Measurements from ENCODE around the gene TMEM52.
"Not testable (repeated sequence)": the region's sequence is repeated elsewhere in the genome, so short reads cannot be mapped to it uniquely, and the experiment has no call there.

Gene TMEM52

GRCh38 chr1:1890506-1891348 lies 28.4 kb downstream of the TMEM52 start, which contains the start of gene GNB1:
TSS of gene GNB1 (minus strand) at chr1:1891087. CDS start at chr1:1825453, 65,634 bp downstream.
- TF ChIP-seq ZFX (IDR thresholded peaks at IDR 0.05; ENCODE audit: borderline replicate concordance) (no peak), CTCF (IDR thresholded peaks at IDR 0.05) (no peak)
- peak within 1 kb of the TSS; percentile 76 for H3K27ac ChIP-seq

- TF ChIP-seq ZFX (IDR thresholded peaks at IDR 0.05; ENCODE audit: borderline replicate concordance), result no peak
- no peak for TF ChIP-seq CTCF (IDR thresholded peaks at IDR 0.05)
- H3K27ac ChIP-seq, result peak overlapping the region; percentile 76
Measured at GRCh38 chr1:1889847-1890505, 29.1 kb downstream of the TMEM52 start.

DNA sequence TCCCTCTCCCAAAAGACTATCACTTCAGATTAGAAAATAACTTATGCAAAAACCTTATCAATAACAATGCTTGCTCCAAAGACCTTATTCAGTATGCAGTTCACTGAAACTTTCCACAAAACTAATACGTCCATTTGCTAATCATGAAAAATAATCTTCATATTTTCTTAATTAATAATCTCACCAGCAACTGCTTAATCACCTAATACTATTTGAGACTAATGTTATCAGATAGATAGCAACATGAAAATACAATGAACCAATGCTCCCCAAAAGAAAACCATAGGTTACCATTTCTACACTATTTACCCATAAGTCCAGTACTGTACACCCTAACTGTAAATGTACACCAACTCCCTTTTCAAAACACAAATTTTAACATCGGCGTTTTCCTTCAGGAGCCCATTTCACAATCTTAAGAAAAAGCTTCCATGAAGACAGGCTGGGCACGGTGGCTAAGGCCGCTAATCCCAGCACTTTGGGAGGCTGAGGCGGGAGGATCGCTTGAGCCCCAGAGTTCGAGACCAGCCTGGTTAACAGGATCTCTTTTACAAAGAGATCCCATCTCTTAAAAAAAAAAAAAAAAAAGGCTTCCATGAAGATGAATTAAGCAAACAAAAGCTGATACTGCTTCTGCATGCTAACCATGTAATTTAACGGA lies 29.9 kb downstream of the TMEM52 start:
- TF ChIP-seq CTCF (IDR thresholded peaks at IDR 0.05) (no peak), ZFX (IDR thresholded peaks at IDR 0.05; ENCODE audit: borderline replicate concordance) (no peak)
- H3K27ac ChIP-seq, result peak overlapping the region; percentile 76

DNA sequence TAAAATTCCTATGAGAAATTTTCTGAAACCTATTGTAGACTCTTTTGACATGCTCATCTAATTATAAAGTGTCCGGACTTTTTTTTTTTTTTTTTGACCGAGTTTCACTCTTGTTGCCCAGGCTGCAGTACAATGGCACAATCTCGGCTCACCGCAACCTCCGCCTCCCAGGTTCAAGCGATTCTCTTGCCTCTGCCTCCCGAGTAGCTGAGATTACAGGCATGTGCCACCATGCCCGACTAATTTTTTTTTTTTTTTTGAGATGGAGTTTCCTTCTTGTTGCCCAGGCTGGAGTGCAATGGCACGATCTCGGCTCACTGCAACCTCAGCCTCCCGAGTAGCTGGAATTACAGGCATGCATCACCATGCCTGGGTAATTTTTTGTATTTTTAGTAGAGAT lies 35.2 kb downstream of the TMEM52 start:
- H3K27ac ChIP-seq, result not testable (repeated sequence)

DNA sequence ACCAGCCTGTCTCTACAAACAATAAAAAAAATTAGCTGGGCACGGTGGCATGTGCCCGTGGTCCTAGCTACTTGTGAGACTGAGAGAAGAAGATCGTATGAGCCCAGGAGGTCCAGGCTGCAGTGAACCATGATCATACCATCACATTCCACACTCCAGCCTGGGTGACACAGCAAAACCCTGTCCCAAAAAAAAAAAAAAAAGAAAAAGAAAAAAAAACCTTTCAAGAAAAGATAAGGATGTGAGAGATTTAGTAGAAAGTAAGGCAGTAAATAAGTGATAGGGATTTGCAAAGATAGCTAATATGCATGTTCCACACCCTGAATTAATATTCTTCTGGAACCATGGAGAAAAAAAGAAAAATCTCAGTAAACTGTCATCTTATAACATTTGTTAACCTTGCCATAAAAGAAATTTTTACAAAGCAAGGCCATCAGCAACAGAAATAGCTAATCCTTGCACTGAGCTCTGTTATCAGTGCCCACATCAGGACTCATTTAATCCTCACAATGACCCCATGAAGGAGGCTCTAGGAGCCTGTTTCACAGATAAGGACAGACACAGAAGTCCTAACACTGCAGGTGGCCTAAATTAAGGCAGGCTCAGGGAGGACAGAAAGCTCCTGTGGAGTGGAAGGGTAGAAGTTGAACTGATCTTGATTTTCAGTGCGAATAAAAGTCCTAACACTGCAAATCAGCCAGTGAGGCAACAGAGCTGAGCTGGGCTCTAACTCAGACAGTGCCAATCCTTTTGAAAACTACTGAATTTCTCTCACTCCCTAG lies 35.8 kb downstream of the TMEM52 start:
- H3K27ac ChIP-seq, result no peak overlapping the region
- no peak for TF ChIP-seq ZFX (IDR thresholded peaks at IDR 0.05; ENCODE audit: borderline replicate concordance)
- no peak for TF ChIP-seq CTCF (IDR thresholded peaks at IDR 0.05)

DNA sequence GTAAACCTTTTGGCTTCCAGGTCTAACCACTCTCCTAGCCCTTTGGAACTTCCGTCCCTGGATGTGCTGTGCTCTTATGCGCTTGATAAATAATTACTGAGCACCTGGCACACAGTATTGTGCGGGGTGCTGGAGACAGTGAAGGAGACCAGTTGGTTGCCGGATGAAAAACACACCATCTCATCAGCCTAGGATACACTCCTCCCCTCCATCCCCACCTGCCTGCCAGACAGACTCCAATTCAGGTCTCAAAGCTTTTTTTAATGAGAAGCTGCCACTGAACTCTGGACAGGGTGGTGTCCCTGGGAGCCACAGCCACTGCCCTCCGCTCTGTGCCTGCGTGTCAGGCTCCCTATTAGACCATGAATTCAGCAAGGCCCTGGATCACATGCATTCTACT lies 37.4 kb downstream of the TMEM52 start:
- TF ChIP-seq CTCF (IDR thresholded peaks at IDR 0.05) (no peak), ZFX (IDR thresholded peaks at IDR 0.05; ENCODE audit: borderline replicate concordance) (no peak)
- H3K27ac ChIP-seq, result no peak overlapping the region

GRCh38 chr1:1880617-1881312 lies 38.3 kb downstream of the TMEM52 start:
- no peak overlapping the region for H3K27ac ChIP-seq
- TF ChIP-seq ZFX (IDR thresholded peaks at IDR 0.05; ENCODE audit: borderline replicate concordance) (no peak), CTCF (IDR thresholded peaks at IDR 0.05) (no peak)
